DOHH2 (cell line): ENCODE data around the gene ARCN1.
A peak's percentile ranks its signal among the peaks of the same experiment; 100 is the strongest.

Experiments
- H3F3A ChIP-seq: fragments of 200-600 bp; sonication (generic), shearing (Covaris generic); 2 replicates; pipeline ENCODE4 v1.6.0; 2016; ENCODE audit warnings: antibody characterized with exemption, mild to moderate bottlenecking; ENCODE audit not compliant: control insufficient read depth, insufficient read depth
- H3K27ac ChIP-seq: fragments of 200-600 bp; sonication (generic); 2 replicates; pipeline ENCODE4 v1.5.1; 2014; ENCODE audit warnings: low read depth, mild to moderate bottlenecking, low read length, moderate library complexity
- H3K27me3 ChIP-seq: fragments of 200-600 bp; sonication (generic); 2 replicates; pipeline ENCODE4 v1.6.1; 2014; ENCODE audit warnings: mild to moderate bottlenecking, low read length, mixed read lengths; ENCODE audit not compliant: control insufficient read depth
- H3K36me3 ChIP-seq: fragments of 200-600 bp; sonication (generic); 2 replicates; pipeline ENCODE4 v1.6.1; 2014; ENCODE audit warnings: mild to moderate bottlenecking, low read length, moderate library complexity, mixed read lengths; ENCODE audit not compliant: control insufficient read depth
- H3K4me1 ChIP-seq: fragments of 200-600 bp; sonication (generic); 2 replicates; pipeline ENCODE4 v1.6.1; 2014; ENCODE audit warnings: mild to moderate bottlenecking, low read length, mixed read lengths; ENCODE audit not compliant: control insufficient read depth
- H3K4me2 ChIP-seq: fragments of 200-600 bp; sonication (generic); 2 replicates; pipeline ENCODE4 v1.6.0; 2014; ENCODE audit warnings: mild to moderate bottlenecking, low read length, moderate library complexity
- H3K4me3 ChIP-seq: fragments of 200-600 bp; sonication (generic); 2 replicates; pipeline ENCODE4 v1.5.1; 2014; ENCODE audit warnings: mild to moderate bottlenecking, low read length, mixed read lengths
- H3K79me2 ChIP-seq: fragments of 200-600 bp; sonication (generic); 2 replicates; pipeline ENCODE4 v1.6.1; 2014; ENCODE audit warnings: mild to moderate bottlenecking, low read length, mixed read lengths; ENCODE audit not compliant: control insufficient read depth
- H3K9me2 ChIP-seq: fragments of 200-600 bp; sonication (generic); replicated peaks from 2 replicates; pipeline ENCODE4 v1.6.1; 2014; ENCODE audit warnings: mild to moderate bottlenecking, low read length, mixed read lengths; ENCODE audit not compliant: control insufficient read depth
- H3K9me3 ChIP-seq: fragments of 200-600 bp; sonication (generic); 2 replicates; pipeline ENCODE4 v1.6.1; 2014; ENCODE audit warnings: antibody characterized with exemption, low read length, mixed read lengths; ENCODE audit not compliant: control insufficient read depth, insufficient read depth
- H4K20me1 ChIP-seq: fragments of 200-600 bp; sonication (generic); 2 replicates; pipeline ENCODE4 v1.6.0; 2014; ENCODE audit warnings: low read depth, mild to moderate bottlenecking, antibody characterized with exemption, low read length, moderate library complexity; ENCODE audit not compliant: control insufficient read depth, insufficient read depth
- EZH2phosphoT487 ChIP-seq: fragments of 200-600 bp; sonication (generic); IDR thresholded peaks from 2 replicates; pipeline ENCODE4 v1.6.1; 2017; ENCODE audit warnings: borderline replicate concordance, mild to moderate bottlenecking, antibody characterized with exemption, low read length, moderate library complexity, mixed read lengths
- TF ChIP-seq, protein P1 (sequence below): fragments of 200-600 bp; sonication (generic); IDR thresholded peaks from one replicate; pipeline ENCODE4 v1.5.1; 2014; ENCODE audit warnings: antibody characterized with exemption, mild to moderate bottlenecking, low read depth, low read length; ENCODE audit not compliant: poor library complexity, severe bottlenecking

ARCN1 gene

DNA sequence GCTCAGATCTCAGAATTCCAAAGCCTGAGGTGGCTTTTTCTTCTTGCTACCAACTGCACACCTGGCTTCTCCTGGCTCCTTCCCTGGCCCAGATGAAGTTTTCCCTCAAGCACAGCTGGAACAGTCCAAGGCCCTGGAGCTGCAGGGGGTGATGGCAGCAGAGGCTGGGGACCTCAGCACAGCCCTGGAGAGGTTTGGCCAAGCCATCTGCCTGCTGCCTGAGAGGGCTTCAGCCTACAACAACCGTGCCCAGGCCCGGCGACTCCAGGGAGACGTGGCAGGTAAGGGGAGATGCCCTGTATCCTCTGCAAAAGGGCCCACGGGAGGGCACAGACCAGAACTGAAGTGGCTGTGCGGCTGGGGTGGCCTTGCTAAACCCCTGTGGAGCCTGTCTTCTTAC, 43.7 kb upstream of the ARCN1 start:
- H3K9me2 ChIP-seq, result no peaks in the 10 kb centered on the region
- peaks cover 18% of the 10 kb centered on the region for H3K4me1 ChIP-seq
- H3K27ac ChIP-seq, result no peak overlapping the region
- peaks cover 20% of the 10 kb centered on the region for H3F3A ChIP-seq
- no peaks in the 10 kb centered on the region for H3K79me2 ChIP-seq
- no peak overlapping the region for H3K4me2 ChIP-seq
- H3K9me3 ChIP-seq, result no peaks in the 10 kb centered on the region
- H3K27me3 ChIP-seq, result 0 out of 2 replicates have a peak, but pooled peaks cover 3% of the 10 kb centered on the region
- no peaks in the 10 kb centered on the region for H4K20me1 ChIP-seq
- no peak for TF ChIP-seq EZH2phosphoT487
- TF ChIP-seq, protein P1, sequence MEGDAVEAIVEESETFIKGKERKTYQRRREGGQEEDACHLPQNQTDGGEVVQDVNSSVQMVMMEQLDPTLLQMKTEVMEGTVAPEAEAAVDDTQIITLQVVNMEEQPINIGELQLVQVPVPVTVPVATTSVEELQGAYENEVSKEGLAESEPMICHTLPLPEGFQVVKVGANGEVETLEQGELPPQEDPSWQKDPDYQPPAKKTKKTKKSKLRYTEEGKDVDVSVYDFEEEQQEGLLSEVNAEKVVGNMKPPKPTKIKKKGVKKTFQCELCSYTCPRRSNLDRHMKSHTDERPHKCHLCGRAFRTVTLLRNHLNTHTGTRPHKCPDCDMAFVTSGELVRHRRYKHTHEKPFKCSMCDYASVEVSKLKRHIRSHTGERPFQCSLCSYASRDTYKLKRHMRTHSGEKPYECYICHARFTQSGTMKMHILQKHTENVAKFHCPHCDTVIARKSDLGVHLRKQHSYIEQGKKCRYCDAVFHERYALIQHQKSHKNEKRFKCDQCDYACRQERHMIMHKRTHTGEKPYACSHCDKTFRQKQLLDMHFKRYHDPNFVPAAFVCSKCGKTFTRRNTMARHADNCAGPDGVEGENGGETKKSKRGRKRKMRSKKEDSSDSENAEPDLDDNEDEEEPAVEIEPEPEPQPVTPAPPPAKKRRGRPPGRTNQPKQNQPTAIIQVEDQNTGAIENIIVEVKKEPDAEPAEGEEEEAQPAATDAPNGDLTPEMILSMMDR, result no peak
- no peak overlapping the region for H3K4me3 ChIP-seq
- H3K36me3 ChIP-seq, result peaks cover 16% of the 10 kb centered on the region

DNA sequence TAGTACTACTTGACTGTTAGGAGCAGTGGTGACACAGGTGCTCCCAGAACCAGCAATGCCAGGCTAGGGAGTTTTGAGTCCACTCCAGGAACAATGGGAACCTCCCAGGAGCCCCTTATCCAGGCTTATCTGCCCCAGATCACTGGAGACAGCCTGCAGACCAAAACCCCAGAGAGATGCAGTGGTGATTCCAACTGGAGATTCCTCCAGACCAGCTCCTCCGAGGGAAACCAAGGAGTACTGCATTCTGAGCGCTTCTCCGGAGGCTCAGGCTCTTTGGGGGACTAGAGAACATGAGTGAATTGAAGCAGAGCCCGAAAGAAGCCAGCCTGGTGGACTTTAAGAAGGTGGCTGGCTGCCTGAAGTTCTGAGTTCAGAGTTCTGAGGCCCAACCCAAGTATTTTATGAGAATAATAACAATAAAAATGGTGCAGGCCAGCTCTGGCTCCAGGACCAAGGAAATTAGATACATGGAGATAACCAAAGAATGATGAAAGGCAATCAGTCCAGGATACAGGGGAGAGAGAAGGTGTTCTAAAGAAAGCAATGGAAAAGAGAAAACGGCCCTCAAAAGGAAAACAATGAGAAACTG, 42.5 kb upstream of the ARCN1 start:
- Histone ChIP-seq H3K79me2 (no peaks in the 10 kb centered on the region), H3F3A (peaks cover 20% of the 10 kb centered on the region), H3K27me3 (0 out of 2 replicates have a peak, but pooled peaks cover 3% of the 10 kb centered on the region), H4K20me1 (no peaks in the 10 kb centered on the region), H3K9me2 (no peaks in the 10 kb centered on the region), H3K4me3 (peak overlapping the region; percentile 85), H3K9me3 (no peaks in the 10 kb centered on the region), H3K36me3 (peaks cover 5% of the 10 kb centered on the region), H3K4me2 (peak overlapping the region; percentile 77), H3K27ac (no peak overlapping the region), H3K4me1 (peaks cover 18% of the 10 kb centered on the region)
- no peak for TF ChIP-seq EZH2phosphoT487
- TF ChIP-seq, protein P1, result no peak

DNA sequence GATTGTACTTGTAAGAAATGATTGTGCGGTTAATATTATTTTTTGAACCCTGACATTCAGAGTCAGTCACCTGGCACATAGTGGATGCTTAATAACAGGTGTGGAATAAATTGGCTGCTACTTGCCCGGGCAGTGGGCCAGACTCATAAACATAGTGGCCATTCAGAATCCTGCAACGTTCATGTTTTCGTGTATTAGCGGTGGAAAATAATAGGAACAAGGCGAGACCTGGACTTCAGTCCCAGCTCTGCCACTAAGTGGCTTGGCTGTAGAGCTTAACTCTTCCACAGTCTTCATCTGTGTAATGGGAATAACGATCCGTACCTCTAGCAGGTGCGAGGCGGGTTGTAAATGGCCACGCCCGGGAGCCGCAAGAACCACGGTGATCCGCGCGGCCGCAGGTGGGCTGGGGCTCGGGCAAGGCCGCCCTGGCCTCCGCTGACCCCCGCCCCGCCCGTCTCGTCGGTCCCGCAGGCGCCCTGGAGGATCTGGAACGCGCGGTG, 42.0 kb upstream of the ARCN1 start:
- TF ChIP-seq, protein P1, result no peak
- no peak for TF ChIP-seq EZH2phosphoT487
- H3K9me2 ChIP-seq, result no peaks in the 10 kb centered on the region
- H3K4me2 ChIP-seq, result peak overlapping the region; percentile 77
- no peak overlapping the region for H3K27ac ChIP-seq
- 0 out of 2 replicates have a peak, but pooled peaks cover 3% of the 10 kb centered on the region for H3K27me3 ChIP-seq
- H3F3A ChIP-seq, result peaks cover 18% of the 10 kb centered on the region
- peak overlapping the region; percentile 85 for H3K4me3 ChIP-seq
- H3K79me2 ChIP-seq, result no peaks in the 10 kb centered on the region
- H3K4me1 ChIP-seq, result peaks cover 18% of the 10 kb centered on the region
- no peaks in the 10 kb centered on the region for H3K36me3 ChIP-seq
- H4K20me1 ChIP-seq, result no peaks in the 10 kb centered on the region
- H3K9me3 ChIP-seq, result no peaks in the 10 kb centered on the region
